ENCODE results near the gene GJB5.
"Not testable (repeated sequence)": the region's sequence is repeated elsewhere in the genome, so short reads cannot be mapped to it uniquely, and the experiment has no call there.

Gene GJB5

GRCh38 chr1:34746101-34746500 lies 8.7 kb upstream of the GJB5 start:
- DNase-seq = no peak

- DNase-seq = no peak
Measured at GRCh38 chr1:34746785-34747637, 7.8 kb upstream of the GJB5 start.

GRCh38 chr1:34747638-34747941 lies 7.3 kb upstream of the GJB5 start:
- DNase-seq = no peak

GRCh38 chr1:34749992-34750391 lies 4.9 kb upstream of the GJB5 start:
- DNase-seq = no peak

- DNase-seq = no peak
Measured at GRCh38 chr1:34750610-34751009, 4.2 kb upstream of the GJB5 start.

GRCh38 chr1:34753163-34753562 lies 1.7 kb upstream of the GJB5 start:
- no peak for DNase-seq

- no peak for DNase-seq
Measured at GRCh38 chr1:34755961-34756360, 1.1 kb downstream of the GJB5 start.

GRCh38 chr1:34757386-34757785 lies 2.5 kb downstream of the GJB5 start:
- DNase-seq = no peak

GRCh38 chr1:34758751-34759150 lies 3.9 kb downstream of the GJB5 start:
- DNase-seq = no peak

GRCh38 chr1:34759503-34760357 lies 4.9 kb downstream of the GJB5 start, which contains the start of gene GJB4:
GJB4 (plus strand) TSS chr1:34759740; CDS start chr1:34761255, 1,515 bp downstream.
- peak; percentile 53 for DNase-seq

GRCh38 chr1:34761176-34761761 lies 6.4 kb downstream of the GJB5 start:
- no peak for DNase-seq

- DNase-seq = no peak
Measured at GRCh38 chr1:34761776-34762307, 7.0 kb downstream of the GJB5 start.

- no peak for DNase-seq
Measured at GRCh38 chr1:34762474-34763141, 7.8 kb downstream of the GJB5 start.

- DNase-seq = no peak
Measured at GRCh38 chr1:34763142-34763781, 8.4 kb downstream of the GJB5 start.

- DNase-seq = no peak
Measured at GRCh38 chr1:34768856-34769255, 14.0 kb downstream of the GJB5 start.

GRCh38 chr1:34770891-34771504 lies 16.2 kb downstream of the GJB5 start:
- DNase-seq = no peak

GRCh38 chr1:34771573-34772371 lies 16.9 kb downstream of the GJB5 start:
- DNase-seq = no peak

- not testable (repeated sequence) for DNase-seq
Measured at GRCh38 chr1:34773114-34773513, 18.3 kb downstream of the GJB5 start.

GRCh38 chr1:34774957-34775356 lies 20.1 kb downstream of the GJB5 start:
- DNase-seq = no peak

GRCh38 chr1:34776911-34777310 lies 22.1 kb downstream of the GJB5 start:
- no peak for DNase-seq
